Measurements from ENCODE around the gene AJM1.
"Not testable (repeated sequence)": the region's sequence is repeated elsewhere in the genome, so short reads cannot be mapped to it uniquely, and the experiment has no call there.

AJM1 gene
- total RNA-seq = 4.8 to 10.8 (median 6.6) reads per million in 9 experiments

GRCh38 chr9:136842380-136842948 lies at the start of gene AJM1:
AJM1 (plus strand) TSS chr9:136842478; CDS start chr9:136844415, 1,937 bp downstream.
- DNase-seq (peak; percentile 80 to 86 (median 81)), ATAC-seq (replicated peaks) (peak; percentile 90)
- not testable (repeated sequence) for H3K27me3 Mint-ChIP-seq, H3K9me3 Mint-ChIP-seq
- Mint-ChIP-seq H3K4me1 (ENCODE audit: low read depth in 2 of 2) (peaks cover 13% of the 10 kb centered on the region in 2 donors), H3K27ac (peak within 1 kb of the TSS; percentile 79 to 88), H3K4me3 (peak within 1 kb of the TSS; percentile 91 to 92), H3K36me3 (ENCODE audit: insufficient read depth) (peaks cover 44% of the 10 kb centered on the region)

- H3K27me3 Mint-ChIP-seq = peaks cover 0 to 6% of the 10 kb centered on the region in 2 donors
- peaks cover 11% of the 10 kb centered on the region in 2 donors for H3K4me1 Mint-ChIP-seq (ENCODE audit: low read depth in 2 of 2)
- no peaks in the 10 kb centered on the region for H3K9me3 Mint-ChIP-seq
- peak overlapping the region in 1 of 2 donors; percentile 23 for H3K27ac Mint-ChIP-seq
- ATAC-seq (replicated peaks) (no peak), DNase-seq (no peak)
- H3K4me3 Mint-ChIP-seq = peak overlapping the region in 1 of 2 donors; percentile 7
- H3K36me3 Mint-ChIP-seq (ENCODE audit: insufficient read depth) = peaks cover 14% of the 10 kb centered on the region
Measured at GRCh38 chr9:136793086-136793946, 49.0 kb upstream of the AJM1 start.

DNA sequence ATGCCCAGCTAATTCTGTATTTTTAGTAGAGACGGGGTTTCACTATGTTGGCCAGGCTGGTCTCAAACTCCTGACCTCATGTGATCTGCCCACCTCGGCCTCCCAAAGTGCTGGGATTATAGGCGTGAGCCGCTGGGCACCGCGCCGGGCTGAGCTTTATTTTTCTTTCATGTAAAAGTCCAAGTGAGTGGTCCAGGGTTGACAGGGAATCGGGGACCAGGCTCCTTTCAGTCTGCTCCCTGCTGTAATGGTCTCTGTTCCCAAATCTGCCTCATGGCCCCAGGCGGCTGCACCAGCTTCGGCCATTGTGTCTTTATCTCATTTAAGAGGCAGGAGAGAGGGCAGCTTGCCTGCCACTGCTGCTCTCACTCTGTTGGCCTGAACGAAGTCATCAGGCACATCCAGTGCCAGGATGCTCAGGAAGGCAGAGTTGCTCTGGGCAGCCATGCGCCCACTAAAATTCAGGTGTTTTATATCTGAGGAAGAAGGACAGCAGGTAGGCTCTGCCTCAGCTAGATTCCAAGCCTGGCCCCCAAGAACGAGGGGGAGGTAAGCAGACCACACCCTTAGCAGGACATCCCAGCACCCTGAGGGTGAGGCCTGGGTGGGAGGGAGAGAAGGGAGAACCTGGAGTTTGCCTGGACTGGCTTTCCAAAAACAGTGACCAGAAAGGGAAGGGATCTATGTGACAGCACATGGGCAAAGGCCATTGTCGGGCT lies 47.8 kb upstream of the AJM1 start:
- Mint-ChIP-seq H3K27ac (peak overlapping the region in 1 of 2 donors; percentile 49), H3K9me3 (no peaks in the 10 kb centered on the region), H3K4me1 (ENCODE audit: low read depth in 2 of 2) (peaks cover 10 to 11% of the 10 kb centered on the region in 2 donors), H3K27me3 (peaks cover 0 to 6% of the 10 kb centered on the region in 2 donors), H3K36me3 (ENCODE audit: insufficient read depth) (peaks cover 14% of the 10 kb centered on the region), H3K4me3 (no peak overlapping the region)
- ATAC-seq (replicated peaks) = no peak
- DNase-seq = no peak

- ATAC-seq (replicated peaks) (no peak), DNase-seq (no peak)
- peaks cover 0 to 6% of the 10 kb centered on the region in 2 donors for H3K27me3 Mint-ChIP-seq
- H3K4me1 Mint-ChIP-seq (ENCODE audit: low read depth in 2 of 2) = peaks cover 12 to 14% of the 10 kb centered on the region in 2 donors
- H3K9me3 Mint-ChIP-seq = no peaks in the 10 kb centered on the region
- no peak overlapping the region for H3K4me3 Mint-ChIP-seq
- no peak overlapping the region for H3K27ac Mint-ChIP-seq
- peaks cover 10% of the 10 kb centered on the region for H3K36me3 Mint-ChIP-seq (ENCODE audit: insufficient read depth)
Measured at GRCh38 chr9:136795000-136795348, 47.3 kb upstream of the AJM1 start.

- peaks cover 8% of the 10 kb centered on the region for H3K36me3 Mint-ChIP-seq (ENCODE audit: insufficient read depth)
- H3K27me3 Mint-ChIP-seq = peaks cover 0 to 6% of the 10 kb centered on the region in 2 donors
- peaks cover 20 to 23% of the 10 kb centered on the region in 2 donors for H3K4me1 Mint-ChIP-seq (ENCODE audit: low read depth in 2 of 2)
- no peak for ATAC-seq (replicated peaks)
- no peaks in the 10 kb centered on the region for H3K9me3 Mint-ChIP-seq
- no peak within 1 kb of the TSS for H3K4me3 Mint-ChIP-seq
- no peak for DNase-seq
- H3K27ac Mint-ChIP-seq = peak within 1 kb of the TSS; percentile 39 to 53
Measured at GRCh38 chr9:136796238-136796774, 46.0 kb upstream of the AJM1 start, which contains the start of gene CCDC183. CCDC183 (plus strand) TSS chr9:136796338; CDS start chr9:136796398, 60 bp downstream.

GRCh38 chr9:136796775-136797347 lies 45.4 kb upstream of the AJM1 start:
- H3K4me3 Mint-ChIP-seq = not testable (repeated sequence)
- Mint-ChIP-seq H3K27ac (peak overlapping the region in 1 of 2 donors; percentile 53), H3K4me1 (ENCODE audit: low read depth in 2 of 2) (peaks cover 21 to 22% of the 10 kb centered on the region in 2 donors)

GRCh38 chr9:136798708-136799078 lies 43.6 kb upstream of the AJM1 start:
- ATAC-seq (replicated peaks) (no peak), DNase-seq (no peak)
- H3K4me1 Mint-ChIP-seq (ENCODE audit: low read depth in 2 of 2) = peaks cover 15 to 16% of the 10 kb centered on the region in 2 donors
- H3K27ac Mint-ChIP-seq = no peak overlapping the region
- H3K4me3 Mint-ChIP-seq = no peak overlapping the region
- no peaks in the 10 kb centered on the region for H3K9me3 Mint-ChIP-seq
- H3K27me3 Mint-ChIP-seq = peaks cover 0 to 6% of the 10 kb centered on the region in 2 donors
- H3K36me3 Mint-ChIP-seq (ENCODE audit: insufficient read depth) = no peaks in the 10 kb centered on the region

More at GRCh38 chr9:136796775-136797347, 45.4 kb upstream of the AJM1 start:
- H3K27me3 Mint-ChIP-seq; ATAC-seq (replicated peaks); H3K9me3 Mint-ChIP-seq; DNase-seq; H3K36me3 Mint-ChIP-seq (ENCODE audit: insufficient read depth): not testable (repeated sequence)

DNA sequence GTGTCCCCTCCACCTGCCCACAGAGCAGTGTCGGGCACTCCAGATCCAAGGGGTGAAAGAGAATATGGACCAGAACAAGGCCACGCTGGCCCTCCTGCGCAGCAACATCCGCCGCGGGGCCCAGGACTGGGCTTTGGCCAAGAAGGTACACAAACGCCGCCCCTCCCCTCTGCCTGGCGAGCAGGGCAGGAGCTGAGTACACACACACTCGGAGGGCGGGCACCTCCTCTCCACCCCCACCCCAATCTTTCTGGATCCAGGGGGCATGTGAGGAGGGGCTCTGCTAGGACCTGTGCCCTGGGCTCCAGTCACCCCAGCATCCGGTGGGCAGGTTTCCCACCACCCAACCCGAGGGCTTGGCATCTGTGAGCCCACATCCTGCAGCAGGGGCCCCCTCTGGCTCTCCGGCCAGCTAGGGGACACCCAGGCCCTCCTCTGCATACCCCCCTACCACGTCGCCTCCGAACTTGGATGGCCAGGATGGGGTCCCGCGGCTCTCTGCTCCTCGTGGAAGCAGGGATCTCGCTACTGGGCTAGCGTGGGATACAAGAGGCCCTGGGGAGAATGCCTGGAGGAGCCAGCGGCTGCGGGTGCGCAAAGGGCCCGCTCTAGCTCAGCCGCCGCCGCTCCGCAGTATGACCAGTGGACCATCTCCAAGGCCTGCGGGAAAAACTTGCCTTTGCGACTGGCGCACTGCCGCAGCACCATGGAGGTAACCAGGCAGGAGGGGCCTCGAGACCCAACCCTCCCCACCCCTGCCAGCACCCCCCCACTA lies 43.0 kb upstream of the AJM1 start:
- H3K27me3 Mint-ChIP-seq = peaks cover 0 to 6% of the 10 kb centered on the region in 2 donors
- H3K27ac Mint-ChIP-seq = no peak overlapping the region
- peak overlapping the region; percentile 76 to 78 for H3K4me3 Mint-ChIP-seq

GRCh38 chr9:136799854-136800657 lies 42.2 kb upstream of the AJM1 start:
- Mint-ChIP-seq H3K27me3 (peaks cover 0 to 6% of the 10 kb centered on the region in 2 donors), H3K36me3 (ENCODE audit: insufficient read depth) (no peaks in the 10 kb centered on the region), H3K4me3 (peak overlapping the region; percentile 76 to 78), H3K9me3 (no peaks in the 10 kb centered on the region), H3K4me1 (ENCODE audit: low read depth in 2 of 2) (peaks cover 15 to 20% of the 10 kb centered on the region in 2 donors), H3K27ac (no peak overlapping the region)
- DNase-seq (peak; percentile 56 to 63 (median 63)), ATAC-seq (replicated peaks) (peak; percentile 75)

More for the DNA sequence above, 43.0 kb upstream of the AJM1 start:
- Mint-ChIP-seq H3K9me3 (no peaks in the 10 kb centered on the region), H3K36me3 (ENCODE audit: insufficient read depth) (no peaks in the 10 kb centered on the region), H3K4me1 (ENCODE audit: low read depth in 2 of 2) (peaks cover 15 to 20% of the 10 kb centered on the region in 2 donors)
- ATAC-seq (replicated peaks) = no peak
- no peak for DNase-seq

- ATAC-seq (replicated peaks) = no peak
- H3K27ac Mint-ChIP-seq = no peak overlapping the region
- H3K4me3 Mint-ChIP-seq = no peak overlapping the region
- H3K4me1 Mint-ChIP-seq (ENCODE audit: low read depth in 2 of 2) = peaks cover 25 to 29% of the 10 kb centered on the region in 2 donors
- no peak for DNase-seq
- peaks cover 0 to 4% of the 10 kb centered on the region in 2 donors for H3K27me3 Mint-ChIP-seq
- H3K9me3 Mint-ChIP-seq = no peaks in the 10 kb centered on the region
- H3K36me3 Mint-ChIP-seq (ENCODE audit: insufficient read depth) = peaks cover 6% of the 10 kb centered on the region
Measured at GRCh38 chr9:136802321-136802720, 40.0 kb upstream of the AJM1 start.

DNA sequence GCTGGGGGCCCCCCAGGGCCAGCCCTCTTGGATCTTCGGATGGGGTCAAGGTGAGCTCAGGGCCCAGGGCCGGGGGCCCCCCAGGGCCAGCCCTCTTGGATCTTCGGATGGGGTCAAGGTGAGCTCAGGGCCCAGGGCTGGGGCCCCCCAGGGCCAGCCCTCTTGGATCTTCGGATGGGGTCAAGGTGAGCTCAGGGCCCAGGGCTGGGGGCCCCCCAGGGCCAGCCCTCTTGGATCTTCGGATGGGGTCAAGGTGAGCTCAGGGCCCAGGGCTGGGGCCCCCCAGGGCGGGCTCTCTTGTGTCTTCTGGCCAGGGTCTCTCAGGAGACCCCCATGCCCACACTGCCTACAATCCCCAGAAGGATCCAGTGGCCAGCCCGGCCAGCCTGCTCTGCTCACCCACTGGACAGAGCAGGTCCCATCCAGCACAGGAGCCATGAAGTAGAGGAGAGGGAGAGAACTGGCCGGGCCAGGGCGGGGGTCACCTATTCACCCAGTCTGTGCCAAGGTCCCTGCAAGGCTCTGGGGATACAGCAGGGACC lies 39.2 kb upstream of the AJM1 start:
- peaks cover 25 to 29% of the 10 kb centered on the region in 2 donors for H3K4me1 Mint-ChIP-seq (ENCODE audit: low read depth in 2 of 2)
- not testable (repeated sequence) for H3K36me3 Mint-ChIP-seq (ENCODE audit: insufficient read depth); H3K9me3 Mint-ChIP-seq; H3K27me3 Mint-ChIP-seq; ATAC-seq (replicated peaks); H3K4me3 Mint-ChIP-seq; H3K27ac Mint-ChIP-seq; DNase-seq
